ENCODE measurements around the gene COPS7A.

The COPS7A gene

GRCh38 chr12:6775185-6776174 is 51.6 kb downstream of the COPS7A start:
- no peak overlapping the region for H3K4me3 ChIP-seq
- DNase-seq (ENCODE audit: low spot score), result no peak
- TF ChIP-seq CTCF (IDR thresholded peaks at IDR 0.05), result no peak
- H3K27ac ChIP-seq, result no peak overlapping the region

- Histone ChIP-seq H3K27ac (no peak overlapping the region), H3K4me3 (no peak overlapping the region)
- DNase-seq (ENCODE audit: low spot score), result no peak
- no peak for TF ChIP-seq CTCF (IDR thresholded peaks at IDR 0.05)
These were observed 53.5 kb downstream of the COPS7A start for GRCh38 chr12:6777386-6777785.

GRCh38 chr12:6778217-6778573 is 54.3 kb downstream of the COPS7A start:
- DNase-seq (ENCODE audit: low spot score), result no peak
- H3K4me3 ChIP-seq, result peak overlapping the region; percentile 65

GRCh38 chr12:6778574-6779550 is 55.0 kb downstream of the COPS7A start:
- peak; percentile 96 for DNase-seq (ENCODE audit: low spot score)
- Histone ChIP-seq H3K27ac (peak overlapping the region; percentile 44 to 61), H3K4me3 (peak overlapping the region; percentile 65)
- peak; percentile 91 for TF ChIP-seq CTCF (IDR thresholded peaks at IDR 0.05)

More at GRCh38 chr12:6778217-6778573, 54.3 kb downstream of the COPS7A start:
- H3K27ac ChIP-seq, result peak overlapping the region; percentile 44 to 61
- TF ChIP-seq CTCF (IDR thresholded peaks at IDR 0.05), result no peak

GRCh38 chr12:6779708-6780432 is 56.0 kb downstream of the COPS7A start:
- Histone ChIP-seq H3K4me3 (no peak overlapping the region), H3K27ac (no peak overlapping the region)
- DNase-seq (ENCODE audit: low spot score), result no peak
- no peak for TF ChIP-seq CTCF (IDR thresholded peaks at IDR 0.05)

GRCh38 chr12:6780573-6780972 is 56.7 kb downstream of the COPS7A start:
- Histone ChIP-seq H3K27ac (no peak overlapping the region), H3K4me3 (no peak overlapping the region)
- DNase-seq (ENCODE audit: low spot score), result no peak
- no peak for TF ChIP-seq CTCF (IDR thresholded peaks at IDR 0.05)

Measured in coronary artery (tissue), 2 donors.